OCI-LY3 (cell line): ENCODE data around the gene EIF2B5.

Experiments
- EZH2phosphoT487 ChIP-seq: fragments of 200-600 bp; shearing (Covaris generic); IDR thresholded peaks from 2 replicates; pipeline ENCODE4 v1.6.1; 2018; ENCODE audit warnings: antibody characterized with exemption, mixed run types, low read depth
- TF ChIP-seq, protein P1 (sequence below): fragments of 200-600, 300-600 bp; sonication (generic); IDR thresholded peaks from 2 replicates; pipeline ENCODE4 v1.5.1; 2014; ENCODE audit warnings: antibody characterized with exemption, low read length, low read depth

GRCh38 chr3:184174646-184175492, 39.7 kb downstream of the EIF2B5 start, which contains the start of gene AP2M1:
- TF ChIP-seq, protein P1, sequence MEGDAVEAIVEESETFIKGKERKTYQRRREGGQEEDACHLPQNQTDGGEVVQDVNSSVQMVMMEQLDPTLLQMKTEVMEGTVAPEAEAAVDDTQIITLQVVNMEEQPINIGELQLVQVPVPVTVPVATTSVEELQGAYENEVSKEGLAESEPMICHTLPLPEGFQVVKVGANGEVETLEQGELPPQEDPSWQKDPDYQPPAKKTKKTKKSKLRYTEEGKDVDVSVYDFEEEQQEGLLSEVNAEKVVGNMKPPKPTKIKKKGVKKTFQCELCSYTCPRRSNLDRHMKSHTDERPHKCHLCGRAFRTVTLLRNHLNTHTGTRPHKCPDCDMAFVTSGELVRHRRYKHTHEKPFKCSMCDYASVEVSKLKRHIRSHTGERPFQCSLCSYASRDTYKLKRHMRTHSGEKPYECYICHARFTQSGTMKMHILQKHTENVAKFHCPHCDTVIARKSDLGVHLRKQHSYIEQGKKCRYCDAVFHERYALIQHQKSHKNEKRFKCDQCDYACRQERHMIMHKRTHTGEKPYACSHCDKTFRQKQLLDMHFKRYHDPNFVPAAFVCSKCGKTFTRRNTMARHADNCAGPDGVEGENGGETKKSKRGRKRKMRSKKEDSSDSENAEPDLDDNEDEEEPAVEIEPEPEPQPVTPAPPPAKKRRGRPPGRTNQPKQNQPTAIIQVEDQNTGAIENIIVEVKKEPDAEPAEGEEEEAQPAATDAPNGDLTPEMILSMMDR: peak; percentile 21; the same call in 1 of the 2 replicates
- TF ChIP-seq EZH2phosphoT487: no peak
